HEK293 (cell line): ENCODE data around the gene ZDHHC8.
A peak's percentile ranks its signal among the peaks of the same experiment; 100 is the strongest.

ENCODE experiments used
- CTCF ChIA-PET: fragments of 350-600 bp; formaldehyde crosslinking; extraction: SDS; loops from one replicate; lab custom pipeline; 2021; ENCODE audit warnings: antibody characterized with exemption; lab: Yijun Ruan, JAX
- POLR2A ChIA-PET: fragments of 300-600 bp; formaldehyde crosslinking; extraction: SDS; loops from one replicate; lab custom pipeline; 2020; ENCODE audit warnings: antibody characterized with exemption, inconsistent platforms; lab: Yijun Ruan, JAX
- H3K27ac ChIP-seq: fragments of 200-500 bp; sonication (Bioruptor generic); 2 replicates; pipeline ENCODE4 v1.5.1; 2014; ENCODE audit warnings: low read depth, low read length, control low read depth, inconsistent platforms; ENCODE audit errors: extremely low read depth
- H3K36me3 ChIP-seq, 2 experiments: fragments of 200-500 bp in 1 of 2; sonication (Bioruptor generic) in 1 of 2; 1 replicate in 1 of 2; 2 replicates in 1 of 2; pipeline ENCODE4 v1.5.1; 2014 to 2017; ENCODE audit warnings: inconsistent platforms in 2 of 2, low read length in 2 of 2; ENCODE audit not compliant: control insufficient read depth in 2 of 2, insufficient read depth in 1 of 2
- H3K4me1 ChIP-seq: fragments of 200-500 bp; sonication (Bioruptor generic); 2 replicates; pipeline ENCODE4 v1.5.1; 2014; ENCODE audit warnings: mild to moderate bottlenecking, low read length, inconsistent platforms; ENCODE audit not compliant: control insufficient read depth, insufficient read depth
- H3K4me3 ChIP-seq: 2 replicates; pipeline ENCODE4 v1.5.1; 2011; ENCODE audit warnings: low read depth, mild to moderate bottlenecking, control low read depth, low read length, moderate library complexity
- H3K9me3 ChIP-seq: fragments of 200-500 bp; sonication (Bioruptor generic); 2 replicates; pipeline ENCODE4 v1.5.1; 2014; ENCODE audit warnings: low read depth, low read length, inconsistent platforms; ENCODE audit not compliant: control insufficient read depth, insufficient read depth
- GLI2 ChIP-seq: fragments of 450-650 bp; formaldehyde crosslinking; IDR thresholded peaks from 2 replicates; pipeline ENCODE4; 2017; ENCODE audit warnings: missing biosample characterization, missing genetic modification characterization, low read depth, borderline replicate concordance
- GLIS1 ChIP-seq: fragments of 450-650 bp; formaldehyde crosslinking; IDR thresholded peaks from 2 replicates; pipeline ENCODE4 v1.5.1; 2016; ENCODE audit warnings: missing biosample characterization, missing genetic modification characterization
- GLIS2 ChIP-seq: fragments of 450-650 bp; formaldehyde crosslinking; IDR thresholded peaks from 2 replicates; pipeline ENCODE4 v1.5.1; 2016; ENCODE audit warnings: missing biosample characterization, missing genetic modification characterization
- ZBTB49 ChIP-seq: fragments of 450-650 bp; formaldehyde crosslinking; IDR thresholded peaks from 2 replicates; pipeline ENCODE4 v1.5.1; 2016; ENCODE audit warnings: missing biosample characterization, missing genetic modification characterization, low read depth
- ZFHX2 ChIP-seq: fragments of 450-650 bp; formaldehyde crosslinking; conservative IDR thresholded peaks from 2 replicates; pipeline ENCODE4 v1.5.1; 2016; ENCODE audit warnings: missing biosample characterization, missing genetic modification characterization
- ZFP41 ChIP-seq: fragments of 450-650 bp; formaldehyde crosslinking; IDR thresholded peaks from 2 replicates; pipeline ENCODE4 v1.5.1; 2016; ENCODE audit warnings: missing biosample characterization, missing genetic modification characterization, borderline replicate concordance
- ZIC2 ChIP-seq: fragments of 450-650 bp; formaldehyde crosslinking; IDR thresholded peaks from 2 replicates; pipeline ENCODE4 v1.5.1; 2016; ENCODE audit warnings: missing biosample characterization, missing genetic modification characterization
- ZNF140 ChIP-seq: fragments of 450-650 bp; formaldehyde crosslinking; IDR thresholded peaks from 2 replicates; pipeline ENCODE4 v1.5.1; 2016; ENCODE audit warnings: missing biosample characterization, missing genetic modification characterization
- ZNF18 ChIP-seq: fragments of 450-650 bp; formaldehyde crosslinking; IDR thresholded peaks from 2 replicates; pipeline ENCODE4 v1.5.1; 2016; ENCODE audit warnings: missing biosample characterization, missing genetic modification characterization
- ZNF394 ChIP-seq: fragments of 450-650 bp; formaldehyde crosslinking; IDR thresholded peaks from 2 replicates; pipeline ENCODE4 v1.5.1; 2016; ENCODE audit warnings: missing biosample characterization, missing genetic modification characterization, mild to moderate bottlenecking, moderate library complexity, borderline replicate concordance
- ZNF529 ChIP-seq: fragments of 450-650 bp; formaldehyde crosslinking; IDR thresholded peaks from 2 replicates; pipeline ENCODE4 v1.5.1; 2017; ENCODE audit warnings: missing genetic modification characterization, missing biosample characterization; ENCODE audit not compliant: insufficient replicate concordance
- ZNF670 ChIP-seq: fragments of 450-650 bp; formaldehyde crosslinking; IDR thresholded peaks from 2 replicates; pipeline ENCODE4 v1.5.1; 2016; ENCODE audit warnings: missing biosample characterization, missing genetic modification characterization, low read depth
- ZNF776 ChIP-seq: fragments of 450-650 bp; formaldehyde crosslinking; IDR thresholded peaks from 2 replicates; pipeline ENCODE4 v1.5.0; 2017; ENCODE audit warnings: missing biosample characterization, missing genetic modification characterization, borderline replicate concordance
- TF ChIP-seq, protein P1 (sequence below): fragments of 450-650 bp; formaldehyde crosslinking; IDR thresholded peaks from 2 replicates; pipeline ENCODE4 v1.5.1; 2016; ENCODE audit warnings: missing biosample characterization, missing genetic modification characterization
- TF ChIP-seq, protein P2 (sequence below): fragments of 450-650 bp; formaldehyde crosslinking; IDR thresholded peaks from 2 replicates; pipeline ENCODE4 v1.5.1; 2016; ENCODE audit warnings: missing biosample characterization, missing genetic modification characterization

The ZDHHC8 gene

DNA sequence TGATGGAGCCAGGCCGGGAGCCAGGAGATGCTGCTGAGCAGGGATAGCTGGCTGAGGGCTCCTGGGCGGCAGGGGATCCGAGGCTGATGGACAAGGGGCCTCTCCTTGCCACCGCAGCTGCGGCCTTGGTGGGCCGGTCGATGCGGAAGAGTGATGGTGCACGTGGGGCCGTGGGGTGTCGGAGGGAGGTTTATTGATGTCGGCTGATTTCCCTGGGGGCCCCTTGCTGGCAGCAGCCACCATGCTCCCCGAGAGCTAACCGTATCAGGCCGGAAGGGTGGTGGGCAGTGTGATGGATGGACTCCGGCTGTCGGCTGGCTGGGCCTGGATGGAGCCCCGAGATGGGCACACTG is 50.3 kb downstream of the ZDHHC8 start (continued):
- TF ChIP-seq ZNF670 (tag by site-specific recombination) (no peak), ZNF529 (tag by site-specific recombination) (no peak), ZBTB49 (no peak), GLI2 (tag by site-specific recombination) (no peak), ZNF140 (no peak), ZFP41 (tag by site-specific recombination) (no peak)
- TF ChIP-seq, protein P1, sequence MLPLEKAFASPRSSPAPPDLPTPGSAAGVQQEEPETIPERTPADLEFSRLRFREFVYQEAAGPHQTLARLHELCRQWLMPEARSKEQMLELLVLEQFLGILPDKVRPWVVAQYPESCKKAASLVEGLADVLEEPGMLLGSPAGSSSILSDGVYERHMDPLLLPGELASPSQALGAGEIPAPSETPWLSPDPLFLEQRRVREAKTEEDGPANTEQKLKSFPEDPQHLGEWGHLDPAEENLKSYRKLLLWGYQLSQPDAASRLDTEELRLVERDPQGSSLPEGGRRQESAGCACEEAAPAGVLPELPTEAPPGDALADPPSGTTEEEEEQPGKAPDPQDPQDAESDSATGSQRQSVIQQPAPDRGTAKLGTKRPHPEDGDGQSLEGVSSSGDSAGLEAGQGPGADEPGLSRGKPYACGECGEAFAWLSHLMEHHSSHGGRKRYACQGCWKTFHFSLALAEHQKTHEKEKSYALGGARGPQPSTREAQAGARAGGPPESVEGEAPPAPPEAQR, result no peak

- Histone ChIP-seq H3K9me3 (no peaks in the 10 kb centered on the region), H3K4me1 (no peaks in the 10 kb centered on the region), H3K36me3 (no peaks in the 10 kb centered on the region), H3K4me3 (no peak overlapping the region), H3K27ac (no peak overlapping the region)
- peak; percentile 33; the same call in 1 of the 2 replicates for TF ChIP-seq ZFHX2
- TF ChIP-seq ZNF394 (tag by site-specific recombination), result peak; percentile 53; the same call in 1 of the 2 replicates
- TF ChIP-seq ZIC2 (tag by site-specific recombination), result 0 out of 2 replicates have a peak, but pooled peaks have one; percentile 20
- no peak for TF ChIP-seq ZNF776 (tag by site-specific recombination)
- 0 out of 2 replicates have a peak, but pooled peaks have one; percentile 18 for TF ChIP-seq GLIS2 (tag by site-specific recombination)
- peak; percentile 75 for TF ChIP-seq GLIS1 (tag by site-specific recombination)
- POLR2A ChIA-PET, result no interaction called here
- CTCF ChIA-PET, result no interaction called here
Measured at GRCh38 chr22:20182365-20182764, 50.8 kb downstream of the ZDHHC8 start.

GRCh38 chr22:20183101-20183500 is 51.5 kb downstream of the ZDHHC8 start:
- Histone ChIP-seq H3K4me1 (no peaks in the 10 kb centered on the region), H3K9me3 (no peaks in the 10 kb centered on the region)
- no peak for TF ChIP-seq ZNF18
- TF ChIP-seq, protein P2, sequence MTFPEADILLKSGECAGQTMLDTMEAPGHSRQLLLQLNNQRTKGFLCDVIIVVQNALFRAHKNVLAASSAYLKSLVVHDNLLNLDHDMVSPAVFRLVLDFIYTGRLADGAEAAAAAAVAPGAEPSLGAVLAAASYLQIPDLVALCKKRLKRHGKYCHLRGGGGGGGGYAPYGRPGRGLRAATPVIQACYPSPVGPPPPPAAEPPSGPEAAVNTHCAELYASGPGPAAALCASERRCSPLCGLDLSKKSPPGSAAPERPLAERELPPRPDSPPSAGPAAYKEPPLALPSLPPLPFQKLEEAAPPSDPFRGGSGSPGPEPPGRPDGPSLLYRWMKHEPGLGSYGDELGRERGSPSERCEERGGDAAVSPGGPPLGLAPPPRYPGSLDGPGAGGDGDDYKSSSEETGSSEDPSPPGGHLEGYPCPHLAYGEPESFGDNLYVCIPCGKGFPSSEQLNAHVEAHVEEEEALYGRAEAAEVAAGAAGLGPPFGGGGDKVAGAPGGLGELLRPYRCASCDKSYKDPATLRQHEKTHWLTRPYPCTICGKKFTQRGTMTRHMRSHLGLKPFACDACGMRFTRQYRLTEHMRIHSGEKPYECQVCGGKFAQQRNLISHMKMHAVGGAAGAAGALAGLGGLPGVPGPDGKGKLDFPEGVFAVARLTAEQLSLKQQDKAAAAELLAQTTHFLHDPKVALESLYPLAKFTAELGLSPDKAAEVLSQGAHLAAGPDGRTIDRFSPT (tag by site-specific recombination), result peak; percentile 47; the same call in 1 of the 2 replicates
- TF ChIP-seq, all 188 proteins: peak for 1
- ChIA-PET POLR2A (no interaction called here), CTCF (no interaction called here)
- Histone ChIP-seq H3K27ac (no peak overlapping the region), H3K4me3 (no peak overlapping the region), H3K36me3 (no peaks in the 10 kb centered on the region)
